Astrocyte of the cerebellum (primary cell): ENCODE results near the gene MYO5A.

Experiments
- DNase-seq: peaks from one replicate; pipeline ENCODE4 v3.0.0-alpha.2; 2011; ENCODE audit warnings: low read depth
- H3K4me3 ChIP-seq: 2 replicates; pipeline ENCODE4 v1.5.1; 2011; ENCODE audit warnings: mild to moderate bottlenecking, low read depth, low read length, moderate library complexity
- CTCF ChIP-seq: IDR thresholded peaks from 2 replicates; pipeline ENCODE4 v1.5.1; 2012; ENCODE audit warnings: low read length, low read depth, moderate library complexity, mild to moderate bottlenecking; ENCODE audit errors: missing control alignments
- in situ Hi-C: cut with HindIII; loops from 2 replicates; pipeline ENCODE4 v1.10.0; 2017; ENCODE audit warnings: low sequenced_read_pairs

The MYO5A gene

DNA sequence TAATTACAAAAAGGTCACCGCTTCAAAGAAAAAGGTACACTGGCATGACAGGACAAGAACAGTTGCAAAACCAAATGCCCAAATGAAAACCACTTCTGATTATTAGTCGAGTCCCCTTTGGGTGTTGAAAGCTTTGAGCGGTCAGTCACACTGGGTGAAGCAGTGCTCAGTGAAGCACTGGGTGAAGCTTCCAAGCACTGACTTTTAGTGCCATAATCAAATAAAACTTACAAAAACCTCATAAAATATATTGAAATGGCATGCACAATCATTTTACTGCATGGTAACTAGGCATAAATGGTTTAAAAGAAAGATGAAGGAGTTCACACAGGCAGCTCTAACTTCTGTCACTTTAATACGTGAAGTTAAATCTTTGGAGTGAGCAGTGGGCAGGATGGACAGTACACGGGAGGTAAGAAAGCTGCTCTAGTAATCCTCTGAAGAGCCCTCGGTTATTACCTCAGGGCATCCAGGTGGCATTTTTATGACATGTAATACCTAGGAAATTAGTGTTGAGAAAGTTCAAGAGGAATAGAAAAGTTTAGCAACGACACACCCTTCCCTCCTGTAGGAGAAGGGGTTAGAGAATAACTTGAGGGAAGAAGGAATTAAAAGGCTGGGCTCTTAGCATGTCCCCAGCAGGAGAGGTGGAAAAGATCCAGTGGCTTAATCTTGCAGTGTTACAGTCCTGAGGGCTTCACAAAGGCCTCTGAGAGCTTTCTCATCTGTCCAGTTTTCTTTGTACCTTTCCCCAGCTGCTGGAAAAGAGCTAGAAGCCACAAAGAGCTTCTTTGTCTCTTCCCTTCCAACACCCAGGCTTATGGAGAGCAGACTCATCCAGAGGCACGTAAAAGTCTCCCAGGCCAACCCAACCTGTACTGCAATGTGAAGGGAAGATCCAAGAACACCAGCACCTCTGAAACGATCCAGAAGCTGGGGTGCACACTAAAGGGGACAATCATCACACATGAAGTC lies 168.2 kb downstream of the MYO5A start:
- no peak overlapping the region for H3K4me3 ChIP-seq
- no peak for TF ChIP-seq CTCF
- in situ Hi-C loops = no loop called here
- no peak for DNase-seq

- DNase-seq = no peak
- no peak for TF ChIP-seq CTCF
- no peak overlapping the region for H3K4me3 ChIP-seq
- in situ Hi-C loops = no loop called here
These were observed 169.0 kb downstream of the MYO5A start for GRCh38 chr15:52359722-52360121.

GRCh38 chr15:52357949-52358348 lies 170.7 kb downstream of the MYO5A start:
- in situ Hi-C loops = no loop called here
- no peak for DNase-seq
- no peak overlapping the region for H3K4me3 ChIP-seq
- no peak for TF ChIP-seq CTCF

GRCh38 chr15:52352086-52352485 lies 176.6 kb downstream of the MYO5A start:
- no peak overlapping the region for H3K4me3 ChIP-seq
- in situ Hi-C loops = no loop called here
- no peak for DNase-seq
- TF ChIP-seq CTCF = no peak

GRCh38 chr15:52351206-52351908 lies 177.3 kb downstream of the MYO5A start:
- no peak for DNase-seq
- TF ChIP-seq CTCF = no peak
- no peak overlapping the region for H3K4me3 ChIP-seq
- in situ Hi-C loops = no loop called here

- DNase-seq = no peak
- H3K4me3 ChIP-seq = no peak overlapping the region
- TF ChIP-seq CTCF = no peak
- in situ Hi-C loops = no loop called here
These were observed 178.3 kb downstream of the MYO5A start for GRCh38 chr15:52350423-52350822.
